ENCODE results near the gene CIDEB.

- no peak for TF ChIP-seq CTCF (IDR thresholded peaks at IDR 0.05)
- no peak for TF ChIP-seq POLR2A (IDR thresholded peaks at IDR 0.05)
Observed at GRCh38 chr14:24329073-24329663, 21.4 kb upstream of the CIDEB start.

All from gastroesophageal sphincter (tissue), 3 donors.